MM.1S (cell line): ENCODE results near the gene KLHDC3.

ENCODE experiments used
- DNase-seq: peaks from one replicate; pipeline ENCODE4 v3.0.0-alpha.2; 2015
- H2AFZ ChIP-seq: fragments of 300-600 bp; sonication (generic); 2 replicates; pipeline ENCODE4 v1.6.0; 2016; ENCODE audit warnings: antibody characterized with exemption, low read length
- H3F3A ChIP-seq: fragments of 300-600 bp; sonication (generic); 2 replicates; pipeline ENCODE4 v1.6.1; 2016; ENCODE audit warnings: mild to moderate bottlenecking, antibody characterized with exemption, low read length, moderate library complexity, mixed read lengths; ENCODE audit not compliant: insufficient read depth
- H3K27ac ChIP-seq: fragments of 300-600 bp; sonication (generic); 2 replicates; pipeline ENCODE4 v1.5.1; 2016; ENCODE audit warnings: mild to moderate bottlenecking, low read length
- H3K27me3 ChIP-seq: fragments of 300-600 bp; sonication (generic); replicated peaks from 2 replicates; pipeline ENCODE4 v1.6.0; 2016; ENCODE audit warnings: low read length; ENCODE audit not compliant: insufficient read depth
- H3K36me3 ChIP-seq: fragments of 300-600 bp; sonication (generic); replicated peaks from 2 replicates; pipeline ENCODE4 v1.6.1; 2016; ENCODE audit warnings: mild to moderate bottlenecking, low read length, mixed read lengths; ENCODE audit not compliant: insufficient read depth
- H3K4me1 ChIP-seq: fragments of 300-600 bp; sonication (generic); 2 replicates; pipeline ENCODE4 v1.6.1; 2016; ENCODE audit warnings: low read length, mixed read lengths
- H3K4me2 ChIP-seq: fragments of 300-600 bp; sonication (generic); 2 replicates; pipeline ENCODE4 v1.6.0; 2016; ENCODE audit warnings: low read depth, low read length
- H3K4me3 ChIP-seq: fragments of 300-600 bp; sonication (generic); 2 replicates; pipeline ENCODE4 v1.5.1; 2016; ENCODE audit warnings: low read length, mixed read lengths
- H3K79me2 ChIP-seq: fragments of 300-600 bp; sonication (generic); 2 replicates; pipeline ENCODE4 v1.6.1; 2016; ENCODE audit warnings: mixed run types, low read length, mixed read lengths
- H3K9ac ChIP-seq: fragments of 300-600 bp; sonication (generic); 2 replicates; pipeline ENCODE4 v1.6.1; 2016; ENCODE audit warnings: low read length, mixed read lengths
- H3K9me2 ChIP-seq: fragments of 300-600 bp; sonication (generic); replicated peaks from 2 replicates; pipeline ENCODE4 v1.6.1; 2016; ENCODE audit warnings: mild to moderate bottlenecking, low read length, mixed read lengths; ENCODE audit not compliant: insufficient read depth
- H3K9me3 ChIP-seq: fragments of 300-600 bp; sonication (generic); replicated peaks from 2 replicates; pipeline ENCODE4 v1.6.1; 2016; ENCODE audit warnings: mild to moderate bottlenecking, low read length, mixed read lengths; ENCODE audit not compliant: insufficient read depth
- H4K20me1 ChIP-seq: fragments of 300-600 bp; sonication (generic); 2 replicates; pipeline ENCODE4 v1.6.1; 2016; ENCODE audit warnings: mild to moderate bottlenecking, low read length, moderate library complexity, mixed read lengths; ENCODE audit not compliant: insufficient read depth
- EZH2 ChIP-seq: fragments of 300-600 bp; sonication (generic); optimal IDR thresholded peaks from 2 replicates; pipeline ENCODE3; 2017; ENCODE audit warnings: low read depth, mild to moderate bottlenecking, antibody characterized with exemption, low read length, mixed read lengths
- EZH2phosphoT487 ChIP-seq: fragments of 300-600 bp; sonication (generic); IDR thresholded peaks from 2 replicates; pipeline ENCODE4 v1.6.1; 2018; ENCODE audit warnings: antibody characterized with exemption, low read length
- TF ChIP-seq, protein P1 (sequence below): fragments of 300-600 bp; sonication (generic); IDR thresholded peaks from 2 replicates; pipeline ENCODE4 v1.5.1; 2016; ENCODE audit warnings: antibody characterized with exemption, low read length, mixed read lengths

KLHDC3 gene

DNA sequence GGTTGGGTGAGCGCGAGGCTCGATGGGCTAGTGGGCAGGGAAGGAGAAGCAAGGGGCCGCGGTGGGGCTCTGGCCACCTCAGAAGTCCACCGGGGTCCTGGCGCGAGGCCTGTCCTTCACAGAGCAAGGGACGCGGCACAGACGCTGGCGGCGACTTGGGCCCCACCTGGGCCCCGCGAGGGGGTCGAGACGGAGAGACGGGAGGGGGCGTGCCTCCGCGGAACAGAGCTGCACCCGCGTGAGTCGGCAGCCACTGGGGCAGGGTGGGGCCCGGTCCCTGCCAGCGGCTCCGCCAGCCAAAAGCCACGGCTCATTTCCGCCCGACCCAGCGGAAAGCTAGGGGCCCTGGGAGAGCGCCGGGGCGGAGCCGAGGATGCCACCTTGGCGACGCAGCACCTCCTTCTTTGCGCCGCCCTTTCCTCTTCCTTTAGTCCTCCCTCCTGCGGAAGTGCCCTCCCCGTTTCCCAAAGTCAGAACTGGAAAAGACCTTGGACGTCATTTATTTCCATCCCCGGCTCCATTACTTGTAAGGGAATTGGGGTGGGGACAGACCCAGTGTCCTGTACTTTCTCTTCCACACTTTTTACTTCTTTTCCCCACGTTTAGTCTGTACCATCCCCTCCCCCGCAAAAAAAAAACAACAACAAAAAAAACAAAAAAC, 39.6 kb downstream of the KLHDC3 start, which contains the start of gene CUL7:
CUL7 (minus strand) TSS at position 307 of the 661 bp plus-strand sequence. CDS start 1,063 bp downstream, outside the sequence.
- no peaks in the 10 kb centered on the region for H4K20me1 ChIP-seq
- peak within 1 kb of the TSS; percentile 82 for H3K4me3 ChIP-seq
- peak within 1 kb of the TSS; percentile 84 for H3K9ac ChIP-seq
- no peaks in the 10 kb centered on the region for H3K9me2 ChIP-seq
- H3K27me3 ChIP-seq, result no peaks in the 10 kb centered on the region
- TF ChIP-seq EZH2phosphoT487, result no peak
- TF ChIP-seq, protein P1, sequence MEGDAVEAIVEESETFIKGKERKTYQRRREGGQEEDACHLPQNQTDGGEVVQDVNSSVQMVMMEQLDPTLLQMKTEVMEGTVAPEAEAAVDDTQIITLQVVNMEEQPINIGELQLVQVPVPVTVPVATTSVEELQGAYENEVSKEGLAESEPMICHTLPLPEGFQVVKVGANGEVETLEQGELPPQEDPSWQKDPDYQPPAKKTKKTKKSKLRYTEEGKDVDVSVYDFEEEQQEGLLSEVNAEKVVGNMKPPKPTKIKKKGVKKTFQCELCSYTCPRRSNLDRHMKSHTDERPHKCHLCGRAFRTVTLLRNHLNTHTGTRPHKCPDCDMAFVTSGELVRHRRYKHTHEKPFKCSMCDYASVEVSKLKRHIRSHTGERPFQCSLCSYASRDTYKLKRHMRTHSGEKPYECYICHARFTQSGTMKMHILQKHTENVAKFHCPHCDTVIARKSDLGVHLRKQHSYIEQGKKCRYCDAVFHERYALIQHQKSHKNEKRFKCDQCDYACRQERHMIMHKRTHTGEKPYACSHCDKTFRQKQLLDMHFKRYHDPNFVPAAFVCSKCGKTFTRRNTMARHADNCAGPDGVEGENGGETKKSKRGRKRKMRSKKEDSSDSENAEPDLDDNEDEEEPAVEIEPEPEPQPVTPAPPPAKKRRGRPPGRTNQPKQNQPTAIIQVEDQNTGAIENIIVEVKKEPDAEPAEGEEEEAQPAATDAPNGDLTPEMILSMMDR, result no peak
- TF ChIP-seq EZH2, result no peak
- DNase-seq, result peak; percentile 90
- H3F3A ChIP-seq, result peaks cover 4% of the 10 kb centered on the region; the same call in 1 of the 2 replicates
- peak within 1 kb of the TSS; percentile 85 for H3K4me2 ChIP-seq
- H3K9me3 ChIP-seq, result no peaks in the 10 kb centered on the region
- peak within 1 kb of the TSS; percentile 63 for H2AFZ ChIP-seq
- peaks cover 28% of the 10 kb centered on the region for H3K79me2 ChIP-seq
- peaks cover 19% of the 10 kb centered on the region for H3K4me1 ChIP-seq
- H3K27ac ChIP-seq, result peak within 1 kb of the TSS; percentile 45
- no peaks in the 10 kb centered on the region for H3K36me3 ChIP-seq

DNA sequence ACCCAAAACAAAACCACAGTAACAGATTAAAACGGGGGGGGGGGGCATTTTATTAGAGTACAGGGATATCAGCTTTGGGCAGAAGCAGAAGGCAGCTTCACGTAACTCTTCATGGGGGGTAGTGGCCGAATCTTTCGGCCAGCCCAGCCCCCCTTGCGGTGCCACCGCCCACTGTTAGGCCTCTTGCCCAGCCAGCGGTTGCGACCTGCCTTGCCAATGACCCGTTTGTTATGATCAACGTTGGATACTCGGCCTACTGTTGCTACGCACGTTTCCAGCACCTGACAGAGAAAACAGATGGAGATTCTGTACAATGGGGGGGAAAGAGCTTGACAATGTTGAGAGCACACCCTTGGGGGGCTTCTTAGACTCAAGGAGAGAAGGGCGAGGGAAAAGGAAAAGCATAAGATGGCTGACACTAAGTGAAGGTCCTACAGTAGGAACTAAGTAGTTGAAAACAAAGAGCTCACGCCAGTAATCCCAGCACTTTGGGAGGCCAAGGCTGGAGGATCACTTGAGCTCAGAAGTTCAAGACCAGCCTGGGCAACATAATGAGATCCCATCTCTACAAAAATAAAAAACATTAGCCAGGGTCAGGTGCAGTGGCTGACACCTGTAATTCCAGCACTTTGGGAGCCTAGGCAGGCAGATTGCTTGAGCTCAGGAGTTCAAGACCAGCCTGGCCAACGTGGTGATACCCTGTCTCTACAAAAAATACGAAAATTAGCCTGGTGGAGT, 40.3 kb downstream of the KLHDC3 start:
- TF ChIP-seq EZH2 (no peak), EZH2phosphoT487 (no peak)
- TF ChIP-seq, protein P1, result no peak
- H2AFZ ChIP-seq, result peak overlapping the region; percentile 63

DNA sequence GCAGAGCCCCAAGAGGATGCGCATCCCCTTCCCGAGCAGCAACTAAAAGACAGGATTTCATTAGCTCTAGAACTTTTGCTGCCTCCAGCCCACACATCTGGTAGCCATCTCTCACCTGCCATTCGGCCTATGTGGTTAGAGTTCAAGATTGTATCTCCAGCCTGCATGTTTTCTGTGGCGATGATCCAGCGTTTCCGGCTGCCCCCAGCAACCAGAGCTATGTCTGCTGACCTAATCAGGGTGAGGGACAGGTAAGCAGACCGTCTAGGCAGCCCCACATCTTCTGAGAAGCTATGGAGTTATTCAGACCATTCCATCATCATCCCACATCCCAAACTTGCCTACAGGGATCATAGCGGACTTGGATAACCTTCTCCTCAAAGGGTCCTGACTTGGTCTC, 41.9 kb downstream of the KLHDC3 start:
- TF ChIP-seq EZH2phosphoT487, result no peak
- TF ChIP-seq, protein P1, result no peak
- TF ChIP-seq EZH2, result no peak
- no peak for DNase-seq
- Histone ChIP-seq H3K27ac (no peak overlapping the region), H2AFZ (no peak overlapping the region), H4K20me1 (no peaks in the 10 kb centered on the region), H3K4me3 (no peak overlapping the region), H3K27me3 (no peaks in the 10 kb centered on the region), H3K4me2 (no peak overlapping the region), H3K4me1 (peaks cover 19% of the 10 kb centered on the region), H3K9me2 (no peaks in the 10 kb centered on the region), H3K9ac (no peak overlapping the region), H3K9me3 (no peaks in the 10 kb centered on the region), H3K79me2 (peaks cover 38% of the 10 kb centered on the region), H3F3A (peaks cover 4% of the 10 kb centered on the region; the same call in 1 of the 2 replicates), H3K36me3 (no peaks in the 10 kb centered on the region)

More for the DNA sequence above, 40.3 kb downstream of the KLHDC3 start:
- Histone ChIP-seq H3K4me2 (peak overlapping the region; percentile 85; the same call in 1 of the 2 replicates), H3K4me1 (peaks cover 19% of the 10 kb centered on the region), H3K4me3 (peak overlapping the region; percentile 82), H3F3A (peaks cover 4% of the 10 kb centered on the region; the same call in 1 of the 2 replicates), H3K36me3 (no peaks in the 10 kb centered on the region), H3K9ac (peak overlapping the region; percentile 84; the same call in 1 of the 2 replicates), H3K27ac (peak overlapping the region; percentile 45), H3K9me3 (no peaks in the 10 kb centered on the region), H3K27me3 (no peaks in the 10 kb centered on the region), H4K20me1 (no peaks in the 10 kb centered on the region), H3K9me2 (no peaks in the 10 kb centered on the region), H3K79me2 (peaks cover 34% of the 10 kb centered on the region)
- no peak for DNase-seq
